H9 (cell line): ENCODE results near the gene PLEKHA7. TPM values are rescaled to one million over a fixed set of nuclear protein-coding genes. Genes with fewer than 3 reads are reported as not detected.

Experiments used
- DNase-seq: peaks from one replicate; pipeline ENCODE4 v3.0.0-alpha.2; 2017
- H2AFZ ChIP-seq: one replicate; pipeline ENCODE4 v1.6.1; 2013; ENCODE audit warnings: mild to moderate bottlenecking, low read length, control low read depth, moderate library complexity
- H2AK5ac ChIP-seq: 2 replicates; pipeline ENCODE4 v1.6.1; 2013; ENCODE audit warnings: low read length, control low read depth, mixed read lengths; ENCODE audit not compliant: insufficient read length
- H2BK120ac ChIP-seq: one replicate; pipeline ENCODE4 v1.6.1; 2013; ENCODE audit warnings: low read depth, mild to moderate bottlenecking, low read length, control low read depth, inconsistent platforms; ENCODE audit not compliant: poor library complexity, severe bottlenecking
- H2BK12ac ChIP-seq: 2 replicates; pipeline ENCODE4 v1.6.1; 2013; ENCODE audit warnings: low read length, control low read depth, mixed read lengths, low read depth; ENCODE audit not compliant: insufficient read length
- H2BK15ac ChIP-seq: 2 replicates; pipeline ENCODE4 v1.6.1; 2013; ENCODE audit warnings: low read depth, low read length, control low read depth
- H2BK20ac ChIP-seq: one replicate; pipeline ENCODE4 v1.6.1; 2013; ENCODE audit warnings: low read depth, mild to moderate bottlenecking, low read length, control low read depth, inconsistent platforms; ENCODE audit not compliant: poor library complexity, severe bottlenecking
- H2BK5ac ChIP-seq: 2 replicates; pipeline ENCODE4 v1.6.1; 2013; ENCODE audit warnings: low read length, control low read depth, mixed read lengths; ENCODE audit not compliant: insufficient read length
- H3K14ac ChIP-seq: 2 replicates; pipeline ENCODE4 v1.6.1; 2013; ENCODE audit warnings: low read length, control low read depth; ENCODE audit not compliant: insufficient read depth
- H3K18ac ChIP-seq: 2 replicates; pipeline ENCODE4 v1.6.1; 2013; ENCODE audit warnings: low read depth, mild to moderate bottlenecking, mixed read lengths, low read length, control low read depth; ENCODE audit not compliant: insufficient read length
- H3K23ac ChIP-seq: 2 replicates; pipeline ENCODE4 v1.6.1; 2013; ENCODE audit warnings: low read length, control low read depth, mixed read lengths, low read depth; ENCODE audit not compliant: insufficient read length
- H3K23me2 ChIP-seq: 2 replicates; pipeline ENCODE4 v1.6.1; 2013; ENCODE audit warnings: low read depth, mild to moderate bottlenecking, mixed read lengths, low read length, control low read depth; ENCODE audit not compliant: insufficient read length, poor library complexity, severe bottlenecking
- H3K27ac ChIP-seq: 2 replicates; pipeline ENCODE4 v1.5.1; 2013; ENCODE audit warnings: low read length, control low read depth, mixed read lengths, low read depth; ENCODE audit not compliant: insufficient read length
- H3K27me3 ChIP-seq: 2 replicates; pipeline ENCODE4 v1.6.1; 2013; ENCODE audit warnings: low read length, control low read depth, inconsistent platforms; ENCODE audit not compliant: insufficient read depth
- H3K4ac ChIP-seq: 2 replicates; pipeline ENCODE4 v1.6.1; 2013; ENCODE audit warnings: low read depth, mild to moderate bottlenecking, control low read depth, inconsistent platforms, low read length, moderate library complexity
- H3K4me1 ChIP-seq: 2 replicates; pipeline ENCODE4 v1.6.1; 2013; ENCODE audit warnings: low read length, control low read depth, inconsistent platforms; ENCODE audit not compliant: insufficient read depth
- H3K4me2 ChIP-seq: 2 replicates; pipeline ENCODE4 v1.6.1; 2013; ENCODE audit warnings: low read length, control low read depth, mixed read lengths; ENCODE audit not compliant: insufficient read length, insufficient read depth
- H3K56ac ChIP-seq: 2 replicates; pipeline ENCODE4 v1.6.1; 2013; ENCODE audit warnings: low read depth, mild to moderate bottlenecking, mixed read lengths, low read length, control low read depth; ENCODE audit not compliant: insufficient read length
- H3K79me1 ChIP-seq: 2 replicates; pipeline ENCODE4 v1.6.1; 2013; ENCODE audit warnings: low read depth, mild to moderate bottlenecking, moderate library complexity, low read length, control low read depth, inconsistent platforms; ENCODE audit not compliant: insufficient read depth, poor library complexity, severe bottlenecking
- H3K79me2 ChIP-seq: 2 replicates; pipeline ENCODE4 v1.6.1; 2013; ENCODE audit warnings: low read length, control low read depth, inconsistent platforms; ENCODE audit not compliant: insufficient read depth
- H3K9ac ChIP-seq: 2 replicates; pipeline ENCODE4 v1.6.1; 2013; ENCODE audit warnings: low read length, control low read depth, mixed read lengths; ENCODE audit not compliant: insufficient read length; ENCODE audit errors: extremely low read depth
- H3K9me3 ChIP-seq: one replicate; pipeline ENCODE4 v1.6.1; 2013; ENCODE audit warnings: low read depth, low read length, inconsistent platforms; ENCODE audit not compliant: control insufficient read depth
- H3T11ph ChIP-seq: one replicate; pipeline ENCODE4 v1.6.1; 2013; ENCODE audit warnings: mild to moderate bottlenecking, low read length, control low read depth, inconsistent platforms
- H4K20me1 ChIP-seq: one replicate; pipeline ENCODE4 v1.6.1; 2013; ENCODE audit not compliant: control insufficient read depth, insufficient read length, insufficient read depth
- H4K5ac ChIP-seq: 2 replicates; pipeline ENCODE4 v1.6.1; 2013; ENCODE audit warnings: low read depth, mild to moderate bottlenecking, mixed read lengths, low read length, control low read depth; ENCODE audit not compliant: insufficient read length
- H4K8ac ChIP-seq: replicated peaks from 2 replicates; pipeline ENCODE4 v1.6.1; 2013; ENCODE audit warnings: low read length, control low read depth, mixed read lengths, low read depth; ENCODE audit not compliant: insufficient read length
- H4K91ac ChIP-seq: 2 replicates; pipeline ENCODE4 v1.6.1; 2013; ENCODE audit warnings: low read depth, mild to moderate bottlenecking, moderate library complexity, mixed read lengths, low read length, control low read depth; ENCODE audit not compliant: insufficient read length
- H3K27ac Mint-ChIP-seq, 3 experiments: 2 replicates in 2 of 3; 3 replicates in 1 of 3; pipeline ENCODE4 v1.8.0; 2020 to 2021; ENCODE audit warnings: mixed read lengths in 3 of 3, mild to moderate bottlenecking in 1 of 3, moderate library complexity in 1 of 3
- H3K27me3 Mint-ChIP-seq: 2 replicates; pipeline ENCODE4 v1.8.0; 2021; ENCODE audit warnings: low read depth, mild to moderate bottlenecking, moderate library complexity, mixed read lengths
- H3K36me3 Mint-ChIP-seq, 3 experiments: 2 replicates in 2 of 3; 3 replicates in 1 of 3; pipeline ENCODE4 v1.8.0; 2020 to 2021; ENCODE audit warnings: low read depth in 3 of 3, mixed read lengths in 3 of 3; ENCODE audit not compliant: insufficient read depth in 1 of 3
- H3K4me1 Mint-ChIP-seq, 2 experiments: 2 replicates each; pipeline ENCODE4 v1.8.0; 2020; ENCODE audit warnings: mixed read lengths in 2 of 2
- H3K4me3 Mint-ChIP-seq, 2 experiments: 2 replicates in 1 of 2; 3 replicates in 1 of 2; pipeline ENCODE4 v1.8.0; 2020 to 2021; ENCODE audit warnings: mild to moderate bottlenecking in 2 of 2, mixed read lengths in 2 of 2, moderate library complexity in 1 of 2
- H3K9me3 Mint-ChIP-seq, 2 experiments: 2 replicates in 1 of 2; 3 replicates in 1 of 2; pipeline ENCODE4 v1.8.0; 2020; ENCODE audit warnings: mild to moderate bottlenecking in 2 of 2, mixed read lengths in 2 of 2, moderate library complexity in 1 of 2
- CTCF ChIP-seq: fragments of 200-600 bp; sonication (generic); conservative IDR thresholded peaks from 3 replicates; pipeline ENCODE4 v1.8.0; 2021; ENCODE audit warnings: antibody characterized with exemption, mild to moderate bottlenecking
- WGBS: extraction: QIAGEN DNeasy Blood & Tissue Kit; methylation state at CpG from one replicate; pipeline ENCODE4 v1.1.7; 2013; ENCODE audit warnings: missing lambda C conversion rate, low lambda C conversion rate, mixed read lengths; ENCODE audit not compliant: insufficient read length; ENCODE audit errors: extremely low coverage; 5-methylcytosine and 5-hydroxymethylcytosine counted together
- total RNA-seq: library from RNA; stranded (reverse); gene quantifications from 2 replicates; pipeline ENCODE4 v1.2.1, GENCODE V29; 2021

The PLEKHA7 gene
- total RNA-seq, 1 experiment from 2014 or later: 21.0 TPM

DNA sequence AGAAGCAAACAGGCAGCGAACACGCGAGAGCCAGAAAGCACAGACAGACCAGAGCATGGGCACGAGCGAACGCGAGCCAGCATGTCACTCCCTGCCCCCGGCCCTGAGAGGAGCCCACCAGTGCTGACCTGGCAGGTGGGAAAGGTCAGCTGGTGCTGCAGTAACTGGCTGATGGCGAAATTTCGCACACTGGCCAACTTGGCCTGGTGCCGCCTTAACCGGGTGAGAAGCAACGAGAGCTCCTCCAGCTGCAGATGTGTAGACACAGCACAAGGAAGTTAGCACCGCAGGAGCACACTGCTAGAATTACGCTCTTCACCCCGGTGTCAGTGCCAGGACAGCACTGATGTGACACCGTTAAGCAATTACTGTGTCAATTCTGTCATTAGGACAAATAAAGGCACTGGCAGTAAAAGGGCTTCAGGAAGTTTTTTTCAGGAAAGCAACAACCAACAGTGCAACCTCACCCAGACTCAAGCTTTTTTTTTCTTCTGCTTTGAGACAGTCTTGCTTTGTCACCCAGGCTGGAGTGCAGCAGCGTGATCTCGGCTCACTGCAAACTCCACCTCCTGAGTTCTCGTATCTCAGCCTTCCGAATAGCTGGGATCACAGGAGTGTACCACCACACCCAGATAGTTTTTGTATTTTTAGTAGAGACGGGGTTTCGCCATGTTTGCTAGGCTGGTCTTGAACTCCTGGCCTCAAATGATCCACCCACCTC is 199.0 kb downstream of the PLEKHA7 start:
- peak overlapping the region in 2 of 3 experiments; percentile 49 to 64; a peak in 2 of 7 replicates for H3K27ac Mint-ChIP-seq
- no peaks in the 10 kb centered on the region for H3K9me3 ChIP-seq

More for the DNA sequence above, 199.0 kb downstream of the PLEKHA7 start:
- no peak overlapping the region for H3K18ac ChIP-seq
- TF ChIP-seq CTCF: no peak
- H4K8ac ChIP-seq: no peak overlapping the region
- H3K4me2 ChIP-seq: no peak overlapping the region
- no peaks in the 10 kb centered on the region for H4K20me1 ChIP-seq
- H2BK12ac ChIP-seq: no peak overlapping the region
- H3K4ac ChIP-seq: no peak overlapping the region
- no peaks in the 10 kb centered on the region for H3K79me1 ChIP-seq
- Mint-ChIP-seq H3K4me3 (no peak overlapping the region), H3K9me3 (no peaks in the 10 kb centered on the region), H3K27me3 (no peaks in the 10 kb centered on the region), H3K36me3 (peaks cover 11 to 36% (median 16%) of the 10 kb centered on the region in 3 experiments), H3K4me1 (peaks cover 19 to 25% of the 10 kb centered on the region in 2 experiments)
- no peak overlapping the region for H3K27ac ChIP-seq
- H3K9ac ChIP-seq: no peak overlapping the region
- no peak overlapping the region for H3K14ac ChIP-seq
- H2BK20ac ChIP-seq: no peak overlapping the region
- H3K23me2 ChIP-seq: no peaks in the 10 kb centered on the region
- H3K79me2 ChIP-seq: no peaks in the 10 kb centered on the region
- no peak overlapping the region for H2BK120ac ChIP-seq
- no peak overlapping the region for H3K56ac ChIP-seq
- no peak overlapping the region for H2AK5ac ChIP-seq
- no CpG with 5 or more reads among the region's 23 CpGs for WGBS
- H2BK15ac ChIP-seq: no peak overlapping the region
- no peak overlapping the region for H4K91ac ChIP-seq
- H3K23ac ChIP-seq: no peak overlapping the region
- no peak overlapping the region for H2BK5ac ChIP-seq
- H2AFZ ChIP-seq: no peak overlapping the region
- H3T11ph ChIP-seq: no peak overlapping the region
- no peaks in the 10 kb centered on the region for H3K27me3 ChIP-seq
- H3K4me1 ChIP-seq: no peaks in the 10 kb centered on the region
- DNase-seq: no peak
- no peak overlapping the region for H4K5ac ChIP-seq
